IMR-90 (cell line): Measurements from ENCODE around the gene BAIAP2L1. TPM values are rescaled to one million over a fixed set of nuclear protein-coding genes. Genes with fewer than 3 reads are reported as not detected.
A peak's percentile ranks its signal among the peaks of the same experiment; 100 is the strongest.

Source experiments
- ATAC-seq: fragments of 200-7000 bp; cut with Tn5 transposase; 2 replicates; pipeline ENCODE4 v1.9.1; 2020; ENCODE audit warnings: low read depth, mild to moderate bottlenecking, moderate library complexity
- BruUV-seq: library from RNA; stranded (reverse); fragments of 400-500 nt; replicated peaks from 2 replicates; lab custom pipeline; 2021; lab: Mats Ljungman, UMichigan
- CTCF ChIA-PET: fragments of 300-600 bp; formaldehyde crosslinking; extraction: SDS; loops from one replicate; lab custom pipeline; 2021; ENCODE audit warnings: antibody characterized with exemption; lab: Yijun Ruan, JAX
- POLR2A ChIA-PET: fragments of 300-600 bp; sonication (Branson Sonifier 250); formaldehyde crosslinking; loops from one replicate; lab custom pipeline; 2022; ENCODE audit warnings: antibody characterized with exemption; ENCODE audit not compliant: unreplicated experiment; lab: Charles Lee
- DNase-seq: peaks from one replicate; pipeline ENCODE4 v3.0.0; 2013
- H2AFZ ChIP-seq: replicated peaks from 2 replicates; pipeline ENCODE3; 2013; ENCODE audit warnings: low read length, mild to moderate bottlenecking; ENCODE audit not compliant: poor library complexity
- H2AK5ac ChIP-seq: 2 replicates; pipeline ENCODE4 v1.6.1; 2013; ENCODE audit warnings: low read depth, low read length, inconsistent platforms
- H2AK9ac ChIP-seq: replicated peaks from 2 replicates; pipeline ENCODE3; 2013; ENCODE audit warnings: mild to moderate bottlenecking, low read depth, low read length, moderate library complexity; ENCODE audit not compliant: poor library complexity
- H2BK120ac ChIP-seq: 2 replicates; pipeline ENCODE4 v1.6.1; 2013; ENCODE audit warnings: low read depth, low read length, inconsistent platforms
- H2BK15ac ChIP-seq: 3 replicates; pipeline ENCODE4 v1.6.1; 2013; ENCODE audit warnings: low read depth, low read length, inconsistent platforms
- H2BK20ac ChIP-seq: 2 replicates; pipeline ENCODE4 v1.6.1; 2013; ENCODE audit warnings: low read depth, mild to moderate bottlenecking, inconsistent platforms, low read length, moderate library complexity
- H2BK5ac ChIP-seq: 2 replicates; pipeline ENCODE4 v1.6.1; 2013; ENCODE audit warnings: mild to moderate bottlenecking, low read depth, low read length, inconsistent platforms; ENCODE audit not compliant: poor library complexity, severe bottlenecking
- H3K14ac ChIP-seq: replicated peaks from 2 replicates; pipeline ENCODE4 v1.6.1; 2013; ENCODE audit warnings: low read depth, low read length, inconsistent platforms
- H3K18ac ChIP-seq: 2 replicates; pipeline ENCODE4 v1.6.1; 2013; ENCODE audit warnings: low read depth, low read length, control low read depth
- H3K23ac ChIP-seq: 2 replicates; pipeline ENCODE4 v1.6.1; 2013; ENCODE audit warnings: low read depth, low read length, inconsistent platforms
- H3K27ac ChIP-seq: 2 replicates; pipeline ENCODE4 v1.5.1; 2013; ENCODE audit warnings: mild to moderate bottlenecking, control low read depth, low read length; ENCODE audit not compliant: insufficient read depth
- H3K27me3 ChIP-seq: 2 replicates; pipeline ENCODE4 v1.6.1; 2013; ENCODE audit warnings: low read length; ENCODE audit not compliant: control insufficient read depth, insufficient read depth
- H3K36me3 ChIP-seq: 2 replicates; pipeline ENCODE4 v1.6.1; 2013; ENCODE audit warnings: low read length, mixed read lengths; ENCODE audit not compliant: control insufficient read depth, insufficient read depth
- H3K4ac ChIP-seq: 2 replicates; pipeline ENCODE4 v1.6.1; 2013; ENCODE audit warnings: low read depth, low read length, inconsistent platforms
- H3K4me1 ChIP-seq: 2 replicates; pipeline ENCODE4 v1.6.1; 2013; ENCODE audit warnings: low read length, mixed read lengths; ENCODE audit not compliant: control insufficient read depth, insufficient read depth
- H3K4me2 ChIP-seq: 2 replicates; pipeline ENCODE4 v1.6.1; 2013; ENCODE audit warnings: low read depth, mild to moderate bottlenecking, control low read depth, low read length, moderate library complexity
- H3K4me3 ChIP-seq: 2 replicates; pipeline ENCODE4 v1.5.1; 2013; ENCODE audit warnings: low read depth, mild to moderate bottlenecking, control low read depth, low read length, moderate library complexity; ENCODE audit not compliant: insufficient read depth
- H3K56ac ChIP-seq: 2 replicates; pipeline ENCODE4 v1.6.1; 2013; ENCODE audit warnings: low read length, inconsistent platforms; ENCODE audit not compliant: insufficient read depth; ENCODE audit errors: extremely low read depth
- H3K79me1 ChIP-seq, 2 experiments: 2 replicates each; pipeline ENCODE4 v1.6.1; 2013; ENCODE audit warnings: low read length in 2 of 2, inconsistent platforms in 1 of 2, low read depth in 1 of 2
- H3K9ac ChIP-seq: 2 replicates; pipeline ENCODE4 v1.6.1; 2013; ENCODE audit warnings: low read depth, low read length, control low read depth
- H3K9me1 ChIP-seq: 2 replicates; pipeline ENCODE4 v1.6.1; 2013; ENCODE audit warnings: low read length, inconsistent platforms; ENCODE audit not compliant: insufficient read depth
- H3K9me3 ChIP-seq: 2 replicates; pipeline ENCODE4 v1.6.1; 2013; ENCODE audit warnings: low read length; ENCODE audit not compliant: control insufficient read depth, insufficient read depth
- H4K20me1 ChIP-seq: 2 replicates; pipeline ENCODE4 v1.6.1; 2013; ENCODE audit warnings: low read length, inconsistent platforms; ENCODE audit not compliant: insufficient read depth
- H4K5ac ChIP-seq: 2 replicates; pipeline ENCODE4 v1.6.1; 2013; ENCODE audit warnings: mild to moderate bottlenecking, low read depth, low read length, control low read depth
- H4K8ac ChIP-seq, 2 experiments: 2 replicates each; pipeline ENCODE4 v1.6.1; 2013; ENCODE audit warnings: low read depth in 2 of 2, low read length in 2 of 2, control low read depth in 1 of 2, inconsistent platforms in 1 of 2
- H4K91ac ChIP-seq: 2 replicates; pipeline ENCODE4 v1.6.1; 2013; ENCODE audit warnings: low read depth, low read length, inconsistent platforms; ENCODE audit not compliant: insufficient read depth
- BHLHE40 ChIP-seq: fragments of 150-350 bp; IDR thresholded peaks from 2 replicates; pipeline ENCODE4 v1.6.1; 2016; ENCODE audit warnings: mild to moderate bottlenecking, low read depth, low read length
- CEBPB ChIP-seq: IDR thresholded peaks from 2 replicates; pipeline ENCODE4 v1.6.1; 2012; ENCODE audit warnings: low read depth, low read length, improper control_type of control experiment
- CHD1 ChIP-seq: IDR thresholded peaks from 2 replicates; pipeline ENCODE4 v1.6.1; 2012; ENCODE audit warnings: low read depth, low read length, improper control_type of control experiment
- CTCF ChIP-seq: conservative IDR thresholded peaks from 2 replicates; pipeline ENCODE4 v1.5.1; 2012; ENCODE audit warnings: mild to moderate bottlenecking, low read depth, low read length, improper control_type of control experiment
- MAFK ChIP-seq: IDR thresholded peaks from 2 replicates; pipeline ENCODE4 v1.6.1; 2012; ENCODE audit warnings: low read depth, low read length, improper control_type of control experiment
- MAZ ChIP-seq: IDR thresholded peaks from 2 replicates; pipeline ENCODE4 v1.6.1; 2012; ENCODE audit warnings: low read depth, mild to moderate bottlenecking, low read length, improper control_type of control experiment, moderate library complexity, borderline replicate concordance
- MXI1 ChIP-seq: IDR thresholded peaks from 2 replicates; pipeline ENCODE4 v1.6.1; 2012; ENCODE audit warnings: low read depth, mild to moderate bottlenecking, low read length, moderate library complexity, borderline replicate concordance
- NFE2L2 ChIP-seq: fragments of 150-350 bp; IDR thresholded peaks from 2 replicates; pipeline ENCODE4 v1.6.1; 2016; ENCODE audit warnings: low read depth, mild to moderate bottlenecking, low read length
- RAD21 ChIP-seq: IDR thresholded peaks from 2 replicates; pipeline ENCODE4 v1.6.1; 2012; ENCODE audit warnings: low read length, improper control_type of control experiment
- RCOR1 ChIP-seq: IDR thresholded peaks from 2 replicates; pipeline ENCODE4 v1.6.1; 2012; ENCODE audit warnings: mild to moderate bottlenecking, low read length, improper control_type of control experiment; ENCODE audit not compliant: insufficient replicate concordance
- RFX5 ChIP-seq: IDR thresholded peaks from 2 replicates; pipeline ENCODE4 v1.8.0; 2012; ENCODE audit warnings: low read depth, mild to moderate bottlenecking, low read length, moderate library complexity
- WGBS, 2 experiments: methylation state at CpG; one replicate each; pipeline versions ENCODE4 v1.1.5 to v1.1.7; 2013; ENCODE audit warnings: missing lambda C conversion rate in 2 of 2; ENCODE audit not compliant: insufficient read length in 1 of 2; ENCODE audit errors: extremely low coverage in 2 of 2; 5-methylcytosine and 5-hydroxymethylcytosine counted together
- dilution Hi-C: fragments of 300-500 bp; cut with HindIII; formaldehyde crosslinking; loops from one replicate; pipeline ENCODE4 v1.14.3; 2018; ENCODE audit warnings: low sequenced_read_pairs; ENCODE audit not compliant: unreplicated experiment
- in situ Hi-C: fragments of 300-500 bp; cut with MboI; formaldehyde crosslinking; loops from 3 replicates; pipeline ENCODE4 v1.14.3; 2019; ENCODE audit warnings: low sequenced_read_pairs, inconsistent platforms, mixed read lengths
- intact Hi-C: fragments of 100-400 bp; cut with micrococcal nuclease; formaldehyde crosslinking; loops from 2 replicates; pipeline ENCODE4 v1.10.0; 2022
- polyA plus RNA-seq, 3 experiments: library from polyadenylated mRNA; depleted of rRNA; stranded (reverse); fragments of >200 nt; gene quantifications; 2 replicates each; pipeline ENCODE4 v1.2.3, GENCODE V29; 2012; ENCODE audit warnings: low replicate concordance in 1 of 3
- total RNA-seq: library from RNA; depleted of rRNA; stranded (reverse); fragments of >200 nt; gene quantifications from 2 replicates; pipeline ENCODE4 v1.2.3, GENCODE V29; 2012

The BAIAP2L1 gene
- total and polyA plus RNA-seq, 2 of the 4 experiments (the other 2 are of a cell fraction) = 2.2 to 6.0 TPM

GRCh38 chr7:98351136-98351535 is 49.8 kb downstream of the BAIAP2L1 start:
- H3K4ac ChIP-seq = no peak overlapping the region
- no peak overlapping the region for H3K9ac ChIP-seq
- intact Hi-C loops = no loop called here
- no peaks in the 10 kb centered on the region for H3K36me3 ChIP-seq
- H3K27me3 ChIP-seq = no peaks in the 10 kb centered on the region
- H2AK5ac ChIP-seq = 0 out of 2 replicates have a peak overlapping the region, but pooled peaks have one; percentile 29
- H3K4me1 ChIP-seq = peaks cover 14% of the 10 kb centered on the region
- DNase-seq = no peak
- H3K14ac ChIP-seq = 0 out of 2 replicates have a peak overlapping the region, but pooled peaks have one; percentile 1
- H2AK9ac ChIP-seq = no peak overlapping the region
- no peak overlapping the region for H3K27ac ChIP-seq
- POLR2A ChIA-PET = no interaction called here
- H3K23ac ChIP-seq = no peak overlapping the region
- H2BK20ac ChIP-seq = no peak overlapping the region
- no peaks in the 10 kb centered on the region for H4K20me1 ChIP-seq
- H3K4me2 ChIP-seq = no peak overlapping the region
- CTCF ChIA-PET = no interaction called here
- TF ChIP-seq RCOR1 (no peak), MAZ (no peak), CEBPB (no peak), RFX5 (no peak), RAD21 (no peak), BHLHE40 (no peak), CTCF (no peak), CHD1 (no peak), MXI1 (no peak), NFE2L2 (no peak), MAFK (no peak)
- H2AFZ ChIP-seq = no peak overlapping the region
- no peak overlapping the region for H2BK120ac ChIP-seq
- peaks cover 14 to 33% of the 10 kb centered on the region in 2 experiments; a peak in 3 of 4 replicates for H3K79me1 ChIP-seq
- no peak overlapping the region for H4K91ac ChIP-seq
- no peak overlapping the region for H2BK15ac ChIP-seq
- H4K8ac ChIP-seq = no peak overlapping the region
- ATAC-seq = no peak
- in situ Hi-C loops = no loop called here
- dilution Hi-C loops = no loop called here
- 80% methylated on average over 1 of the region's 8 CpGs; no CpG with 5 or more reads in 1 of the 2 experiments for WGBS, 2 experiments
- no peaks in the 10 kb centered on the region for H3K9me3 ChIP-seq
- no peak overlapping the region for H3K18ac ChIP-seq
- no peak overlapping the region for H4K5ac ChIP-seq
- H3K56ac ChIP-seq = no peak overlapping the region
- no peak overlapping the region for H3K4me3 ChIP-seq
- peaks cover 10% of the 10 kb centered on the region for H3K9me1 ChIP-seq
- H2BK5ac ChIP-seq = no peak overlapping the region
- BruUV-seq = no TSS peak
